IMR-90 (cell line): ENCODE measurements around the gene YTHDF2. TPM values are rescaled to one million over a fixed set of nuclear protein-coding genes. Genes with fewer than 3 reads are reported as not detected.

ENCODE experiments used
- ATAC-seq: fragments of 200-7000 bp; cut with Tn5 transposase; 2 replicates; pipeline ENCODE4 v1.9.1; 2020; ENCODE audit warnings: low read depth, mild to moderate bottlenecking, moderate library complexity
- BruUV-seq: library from RNA; stranded (reverse); fragments of 400-500 nt; replicated peaks from 2 replicates; lab custom pipeline; 2021; lab: Mats Ljungman, UMichigan
- CTCF ChIA-PET: fragments of 300-600 bp; formaldehyde crosslinking; extraction: SDS; loops from one replicate; lab custom pipeline; 2021; ENCODE audit warnings: antibody characterized with exemption; lab: Yijun Ruan, JAX
- POLR2A ChIA-PET: fragments of 300-600 bp; sonication (Branson Sonifier 250); formaldehyde crosslinking; loops from one replicate; lab custom pipeline; 2022; ENCODE audit warnings: antibody characterized with exemption; ENCODE audit not compliant: unreplicated experiment; lab: Charles Lee
- DNase-seq: peaks from one replicate; pipeline ENCODE4 v3.0.0; 2013
- H2AFZ ChIP-seq: replicated peaks from 2 replicates; pipeline ENCODE3; 2013; ENCODE audit warnings: low read length, mild to moderate bottlenecking; ENCODE audit not compliant: poor library complexity
- H2AK5ac ChIP-seq: 2 replicates; pipeline ENCODE4 v1.6.1; 2013; ENCODE audit warnings: low read depth, low read length, inconsistent platforms
- H2AK9ac ChIP-seq: replicated peaks from 2 replicates; pipeline ENCODE3; 2013; ENCODE audit warnings: mild to moderate bottlenecking, low read depth, low read length, moderate library complexity; ENCODE audit not compliant: poor library complexity
- H2BK120ac ChIP-seq: 2 replicates; pipeline ENCODE4 v1.6.1; 2013; ENCODE audit warnings: low read depth, low read length, inconsistent platforms
- H2BK15ac ChIP-seq: 3 replicates; pipeline ENCODE4 v1.6.1; 2013; ENCODE audit warnings: low read depth, low read length, inconsistent platforms
- H2BK20ac ChIP-seq: 2 replicates; pipeline ENCODE4 v1.6.1; 2013; ENCODE audit warnings: low read depth, mild to moderate bottlenecking, inconsistent platforms, low read length, moderate library complexity
- H2BK5ac ChIP-seq: 2 replicates; pipeline ENCODE4 v1.6.1; 2013; ENCODE audit warnings: mild to moderate bottlenecking, low read depth, low read length, inconsistent platforms; ENCODE audit not compliant: poor library complexity, severe bottlenecking
- H3K14ac ChIP-seq: replicated peaks from 2 replicates; pipeline ENCODE4 v1.6.1; 2013; ENCODE audit warnings: low read depth, low read length, inconsistent platforms
- H3K18ac ChIP-seq: 2 replicates; pipeline ENCODE4 v1.6.1; 2013; ENCODE audit warnings: low read depth, low read length, control low read depth
- H3K23ac ChIP-seq: 2 replicates; pipeline ENCODE4 v1.6.1; 2013; ENCODE audit warnings: low read depth, low read length, inconsistent platforms
- H3K27ac ChIP-seq: 2 replicates; pipeline ENCODE4 v1.5.1; 2013; ENCODE audit warnings: mild to moderate bottlenecking, control low read depth, low read length; ENCODE audit not compliant: insufficient read depth
- H3K27me3 ChIP-seq: 2 replicates; pipeline ENCODE4 v1.6.1; 2013; ENCODE audit warnings: low read length; ENCODE audit not compliant: control insufficient read depth, insufficient read depth
- H3K36me3 ChIP-seq: 2 replicates; pipeline ENCODE4 v1.6.1; 2013; ENCODE audit warnings: low read length, mixed read lengths; ENCODE audit not compliant: control insufficient read depth, insufficient read depth
- H3K4ac ChIP-seq: 2 replicates; pipeline ENCODE4 v1.6.1; 2013; ENCODE audit warnings: low read depth, low read length, inconsistent platforms
- H3K4me1 ChIP-seq: 2 replicates; pipeline ENCODE4 v1.6.1; 2013; ENCODE audit warnings: low read length, mixed read lengths; ENCODE audit not compliant: control insufficient read depth, insufficient read depth
- H3K4me2 ChIP-seq: 2 replicates; pipeline ENCODE4 v1.6.1; 2013; ENCODE audit warnings: low read depth, mild to moderate bottlenecking, control low read depth, low read length, moderate library complexity
- H3K4me3 ChIP-seq: 2 replicates; pipeline ENCODE4 v1.5.1; 2013; ENCODE audit warnings: low read depth, mild to moderate bottlenecking, control low read depth, low read length, moderate library complexity; ENCODE audit not compliant: insufficient read depth
- H3K56ac ChIP-seq: 2 replicates; pipeline ENCODE4 v1.6.1; 2013; ENCODE audit warnings: low read length, inconsistent platforms; ENCODE audit not compliant: insufficient read depth; ENCODE audit errors: extremely low read depth
- H3K79me1 ChIP-seq, 2 experiments: 2 replicates each; pipeline ENCODE4 v1.6.1; 2013; ENCODE audit warnings: low read length in 2 of 2, inconsistent platforms in 1 of 2, low read depth in 1 of 2
- H3K9ac ChIP-seq: 2 replicates; pipeline ENCODE4 v1.6.1; 2013; ENCODE audit warnings: low read depth, low read length, control low read depth
- H3K9me1 ChIP-seq: 2 replicates; pipeline ENCODE4 v1.6.1; 2013; ENCODE audit warnings: low read length, inconsistent platforms; ENCODE audit not compliant: insufficient read depth
- H3K9me3 ChIP-seq: 2 replicates; pipeline ENCODE4 v1.6.1; 2013; ENCODE audit warnings: low read length; ENCODE audit not compliant: control insufficient read depth, insufficient read depth
- H4K20me1 ChIP-seq: 2 replicates; pipeline ENCODE4 v1.6.1; 2013; ENCODE audit warnings: low read length, inconsistent platforms; ENCODE audit not compliant: insufficient read depth
- H4K5ac ChIP-seq: 2 replicates; pipeline ENCODE4 v1.6.1; 2013; ENCODE audit warnings: mild to moderate bottlenecking, low read depth, low read length, control low read depth
- H4K8ac ChIP-seq, 2 experiments: 2 replicates each; pipeline ENCODE4 v1.6.1; 2013; ENCODE audit warnings: low read depth in 2 of 2, low read length in 2 of 2, control low read depth in 1 of 2, inconsistent platforms in 1 of 2
- H4K91ac ChIP-seq: 2 replicates; pipeline ENCODE4 v1.6.1; 2013; ENCODE audit warnings: low read depth, low read length, inconsistent platforms; ENCODE audit not compliant: insufficient read depth
- CEBPB ChIP-seq: IDR thresholded peaks from 2 replicates; pipeline ENCODE4 v1.6.1; 2012; ENCODE audit warnings: low read depth, low read length, improper control_type of control experiment
- NFE2L2 ChIP-seq: fragments of 150-350 bp; IDR thresholded peaks from 2 replicates; pipeline ENCODE4 v1.6.1; 2016; ENCODE audit warnings: low read depth, mild to moderate bottlenecking, low read length
- RAD21 ChIP-seq: IDR thresholded peaks from 2 replicates; pipeline ENCODE4 v1.6.1; 2012; ENCODE audit warnings: low read length, improper control_type of control experiment
- RCOR1 ChIP-seq: IDR thresholded peaks from 2 replicates; pipeline ENCODE4 v1.6.1; 2012; ENCODE audit warnings: mild to moderate bottlenecking, low read length, improper control_type of control experiment; ENCODE audit not compliant: insufficient replicate concordance
- WGBS, 2 experiments: methylation state at CpG; one replicate each; pipeline versions ENCODE4 v1.1.5 to v1.1.7; 2013; ENCODE audit warnings: missing lambda C conversion rate in 2 of 2; ENCODE audit not compliant: insufficient read length in 1 of 2; ENCODE audit errors: extremely low coverage in 2 of 2; 5-methylcytosine and 5-hydroxymethylcytosine counted together
- dilution Hi-C: fragments of 300-500 bp; cut with HindIII; formaldehyde crosslinking; loops from one replicate; pipeline ENCODE4 v1.14.3; 2018; ENCODE audit warnings: low sequenced_read_pairs; ENCODE audit not compliant: unreplicated experiment
- in situ Hi-C: fragments of 300-500 bp; cut with MboI; formaldehyde crosslinking; loops from 3 replicates; pipeline ENCODE4 v1.14.3; 2019; ENCODE audit warnings: low sequenced_read_pairs, inconsistent platforms, mixed read lengths
- intact Hi-C: fragments of 100-400 bp; cut with micrococcal nuclease; formaldehyde crosslinking; loops from 2 replicates; pipeline ENCODE4 v1.10.0; 2022
- polyA plus RNA-seq, 3 experiments: library from polyadenylated mRNA; depleted of rRNA; stranded (reverse); fragments of >200 nt; gene quantifications; 2 replicates each; pipeline ENCODE4 v1.2.3, GENCODE V29; 2012; ENCODE audit warnings: low replicate concordance in 1 of 3
- total RNA-seq: library from RNA; depleted of rRNA; stranded (reverse); fragments of >200 nt; gene quantifications from 2 replicates; pipeline ENCODE4 v1.2.3, GENCODE V29; 2012

Gene YTHDF2
- total and polyA plus RNA-seq, 2 of the 4 experiments (the other 2 are of a cell fraction) = 50.0 to 94.3 TPM

DNA sequence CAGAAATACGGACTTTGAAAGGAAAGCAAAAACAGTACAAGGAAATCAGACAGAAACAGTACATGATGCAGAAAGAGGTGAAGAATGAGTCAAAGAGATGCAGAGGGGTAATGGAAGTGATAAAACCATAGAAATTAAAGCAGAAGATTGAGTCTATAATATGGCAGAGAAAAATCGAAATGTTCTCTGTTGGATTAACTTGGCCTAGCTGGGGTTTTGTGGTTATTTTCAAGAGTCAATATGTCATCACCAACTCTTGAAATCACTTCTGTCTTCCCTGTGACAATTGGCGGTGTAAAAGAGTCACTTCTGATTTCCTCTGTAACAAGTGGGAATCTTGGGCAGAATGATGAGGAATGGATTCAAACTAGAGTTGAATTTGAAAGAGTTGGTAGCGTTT, 7.4 kb downstream of the YTHDF2 start:
- H4K8ac ChIP-seq = no peak overlapping the region
- no peak overlapping the region for H3K56ac ChIP-seq
- H3K4me1 ChIP-seq = peaks cover 2% of the 10 kb centered on the region; the same call in 1 of the 2 replicates
- H3K23ac ChIP-seq = no peak overlapping the region
- no peak overlapping the region for H2AFZ ChIP-seq
- H2BK20ac ChIP-seq = no peak overlapping the region
- DNase-seq (no peak), ATAC-seq (no peak)
- H3K27ac ChIP-seq = no peak overlapping the region
- no peak overlapping the region for H3K14ac ChIP-seq
- no peak overlapping the region for H2AK9ac ChIP-seq
- no peak overlapping the region for H4K5ac ChIP-seq
- ChIA-PET CTCF (no interaction called here), POLR2A (no interaction called here)
- no peak overlapping the region for H3K4ac ChIP-seq
- H4K20me1 ChIP-seq = peaks cover 92% of the 10 kb centered on the region
- in situ Hi-C loops = no loop called here
- no peak overlapping the region for H3K4me3 ChIP-seq
- H3K36me3 ChIP-seq = peaks cover 48% of the 10 kb centered on the region
- no peak overlapping the region for H2BK15ac ChIP-seq
- no peak for TF ChIP-seq RCOR1
- no peak for TF ChIP-seq CEBPB
- no peak for TF ChIP-seq NFE2L2
- no peak for TF ChIP-seq RAD21
- H2AK5ac ChIP-seq = no peak overlapping the region
- no peaks in the 10 kb centered on the region for H3K27me3 ChIP-seq
- H3K79me1 ChIP-seq = peaks cover 5 to 48% of the 10 kb centered on the region in 2 experiments; a peak in 3 of 4 replicates
- no peak overlapping the region for H4K91ac ChIP-seq
- dilution Hi-C loops = no loop called here
- peaks cover 20% of the 10 kb centered on the region for H3K9me1 ChIP-seq
- H3K18ac ChIP-seq = no peak overlapping the region
- no peak overlapping the region for H2BK5ac ChIP-seq
- no peaks in the 10 kb centered on the region for H3K9me3 ChIP-seq
- intact Hi-C loops = no loop called here
- H3K4me2 ChIP-seq = no peak overlapping the region
- WGBS, 2 experiments = 92% methylated on average over 2 of the region's 4 CpGs; no CpG with 5 or more reads in 1 of the 2 experiments
- H3K9ac ChIP-seq = no peak overlapping the region
- H2BK120ac ChIP-seq = no peak overlapping the region
- no TSS peak for BruUV-seq
